SK-N-SH treated with all-trans-retinoic acid at 6 μM for 48 hours (cell line): Measurements from ENCODE around the gene GOSR2.

Experiments used
- ATAC-seq: fragments of 200-7000 bp; cut with Tn5 transposase; 3 replicates; pipeline ENCODE4 v1.9.1; 2020; ENCODE audit warnings: mild to moderate bottlenecking, moderate library complexity
- ARNTL ChIP-seq: fragments of 450-650 bp; formaldehyde crosslinking; IDR thresholded peaks from 2 replicates; pipeline ENCODE4 v1.5.0; 2020; ENCODE audit warnings: low read depth, mild to moderate bottlenecking, moderate library complexity, borderline replicate concordance
- BACH2 ChIP-seq: fragments of 250-450 bp; sonication (Bioruptor Pico); IDR thresholded peaks from 2 replicates; pipeline ENCODE4 v1.9.0; 2021; ENCODE audit warnings: mild to moderate bottlenecking, borderline replicate concordance
- CSDC2 ChIP-seq: fragments of 250-450 bp; sonication (Bioruptor Pico); IDR thresholded peaks from 2 replicates; pipeline ENCODE4 v1.5.0; 2020; ENCODE audit warnings: mild to moderate bottlenecking, moderate library complexity
- GLIS3 ChIP-seq: fragments of 250-450 bp; sonication (Bioruptor Pico); IDR thresholded peaks from 2 replicates; pipeline ENCODE4 v1.5.0; 2020; ENCODE audit warnings: mild to moderate bottlenecking, moderate library complexity
- ISL1 ChIP-seq: fragments of 250-450 bp; sonication (Bioruptor Pico); IDR thresholded peaks from 2 replicates; pipeline ENCODE4 v2.1.2; 2022; ENCODE audit warnings: mild to moderate bottlenecking, moderate library complexity
- OSR1 ChIP-seq: fragments of 250-450 bp; sonication (Bioruptor Pico); IDR thresholded peaks from 2 replicates; pipeline ENCODE4 v1.8.0; 2022; ENCODE audit warnings: moderate library complexity, mild to moderate bottlenecking, inconsistent platforms
- POU6F1 ChIP-seq: fragments of 250-450 bp; sonication (Bioruptor Pico); IDR thresholded peaks from 2 replicates; pipeline ENCODE4 v1.8.0; 2021; ENCODE audit warnings: low read depth, mild to moderate bottlenecking, moderate library complexity, borderline replicate concordance
- PPARA ChIP-seq: fragments of 250-450 bp; sonication (Bioruptor Pico); IDR thresholded peaks from 2 replicates; pipeline ENCODE4 v1.5.0; 2020; ENCODE audit warnings: mild to moderate bottlenecking, borderline replicate concordance
- RARB ChIP-seq: fragments of 250-450 bp; sonication (Bioruptor Pico); IDR thresholded peaks from 2 replicates; pipeline ENCODE4 v1.8.0; 2021; ENCODE audit warnings: mild to moderate bottlenecking, moderate library complexity
- SNAI2 ChIP-seq: fragments of 250-450 bp; sonication (Bioruptor Pico); IDR thresholded peaks from 2 replicates; pipeline ENCODE4 v1.5.0; 2020; ENCODE audit warnings: mild to moderate bottlenecking, moderate library complexity
- TCF4 ChIP-seq: fragments of 250-450 bp; sonication (Bioruptor Pico); IDR thresholded peaks from 2 replicates; pipeline ENCODE4 v1.8.0; 2021; ENCODE audit warnings: mild to moderate bottlenecking, moderate library complexity, borderline replicate concordance
- TOX ChIP-seq: fragments of 250-450 bp; sonication (Bioruptor Pico); IDR thresholded peaks from 2 replicates; pipeline ENCODE4 v1.8.0; 2021; ENCODE audit warnings: mild to moderate bottlenecking, moderate library complexity, borderline replicate concordance
- TSHZ2 ChIP-seq: fragments of 250-450 bp; sonication (Bioruptor Pico); IDR thresholded peaks from 2 replicates; pipeline ENCODE4 v1.5.0; 2020; ENCODE audit warnings: mild to moderate bottlenecking, moderate library complexity
- ZC3H10 ChIP-seq: fragments of 250-450 bp; sonication (Bioruptor Pico); IDR thresholded peaks from 2 replicates; pipeline ENCODE4 v1.5.1; 2021; ENCODE audit warnings: mild to moderate bottlenecking, moderate library complexity
- ZFP30 ChIP-seq: fragments of 450-650 bp; formaldehyde crosslinking; IDR thresholded peaks from 2 replicates; pipeline ENCODE4 v1.5.0; 2022; ENCODE audit warnings: mild to moderate bottlenecking, moderate library complexity
- ZNF565 ChIP-seq: fragments of 450-650 bp; formaldehyde crosslinking; conservative IDR thresholded peaks from 2 replicates; pipeline ENCODE4 v1.5.0; 2020; ENCODE audit warnings: low read depth, mild to moderate bottlenecking, moderate library complexity
- ZNF70 ChIP-seq: fragments of 450-650 bp; formaldehyde crosslinking; IDR thresholded peaks from 2 replicates; pipeline ENCODE4 v1.5.0; 2020; ENCODE audit warnings: mild to moderate bottlenecking, moderate library complexity
- TF ChIP-seq, protein P1 (sequence below): fragments of 250-450 bp; sonication (Bioruptor Pico); IDR thresholded peaks from 2 replicates; pipeline ENCODE4 v1.8.0; 2020; ENCODE audit warnings: mild to moderate bottlenecking, moderate library complexity, borderline replicate concordance
- TF ChIP-seq, protein P2 (sequence below): fragments of 250-450 bp; sonication (Bioruptor Pico); IDR thresholded peaks from 2 replicates; pipeline ENCODE4 v1.5.1; 2020; ENCODE audit warnings: low read depth, mild to moderate bottlenecking, moderate library complexity
- TF ChIP-seq, protein P3 (sequence below): fragments of 250-450 bp; sonication (Bioruptor Pico); IDR thresholded peaks from 2 replicates; pipeline ENCODE4 v1.5.1; 2021; ENCODE audit warnings: mild to moderate bottlenecking, moderate library complexity

The GOSR2 gene

DNA sequence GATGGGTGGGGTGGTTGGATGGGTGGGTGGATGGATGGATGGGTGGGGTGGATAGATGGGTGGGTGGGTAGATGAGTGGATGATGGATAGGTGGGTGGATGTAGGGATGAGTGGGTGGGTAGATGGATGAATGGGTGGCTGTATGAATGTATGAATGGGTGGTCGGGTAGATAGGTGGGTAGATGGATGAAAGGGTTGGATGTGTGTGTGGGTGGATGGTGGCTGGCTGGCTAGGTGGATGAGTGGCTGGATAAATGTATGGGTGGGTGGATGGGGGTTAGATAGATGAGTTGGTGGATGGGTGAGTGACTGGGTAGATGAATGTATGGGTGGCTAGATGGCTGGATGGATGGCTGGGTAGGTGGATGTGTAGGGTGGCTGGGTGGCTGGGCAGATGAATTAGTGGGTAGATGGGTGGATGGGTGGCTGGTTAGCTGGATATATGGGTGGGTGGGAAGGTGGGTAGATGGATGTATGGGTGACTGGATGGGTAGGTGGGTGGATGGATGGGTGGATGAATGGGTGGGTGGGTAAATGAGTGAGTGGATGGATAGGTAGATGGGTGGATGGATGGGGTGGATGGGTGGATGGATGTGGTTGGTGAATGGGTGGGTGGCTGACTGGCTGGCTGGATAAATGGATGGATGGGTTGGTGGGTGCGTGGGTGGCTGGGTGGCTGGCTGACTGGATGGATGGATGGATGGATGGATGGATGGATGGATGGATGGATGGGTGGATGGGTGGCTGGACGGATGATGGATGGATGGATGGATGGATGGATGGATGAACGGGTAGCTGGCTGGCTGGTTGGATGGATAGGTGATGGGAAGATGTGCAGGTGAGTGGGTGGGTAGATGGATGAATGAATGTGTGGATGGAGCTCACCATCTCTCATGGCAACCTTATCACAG is 18.9 kb upstream of the GOSR2 start (continued):
- TF ChIP-seq POU6F1 (CRISPR knock-in tag) (no peak), TOX (CRISPR knock-in tag) (no peak), ZNF70 (CRISPR knock-in tag) (no peak), ARNTL (CRISPR knock-in tag) (no peak), OSR1 (CRISPR knock-in tag) (no peak), TCF4 (CRISPR knock-in tag) (no peak)
- TF ChIP-seq, all 23 proteins: peak for 0

DNA sequence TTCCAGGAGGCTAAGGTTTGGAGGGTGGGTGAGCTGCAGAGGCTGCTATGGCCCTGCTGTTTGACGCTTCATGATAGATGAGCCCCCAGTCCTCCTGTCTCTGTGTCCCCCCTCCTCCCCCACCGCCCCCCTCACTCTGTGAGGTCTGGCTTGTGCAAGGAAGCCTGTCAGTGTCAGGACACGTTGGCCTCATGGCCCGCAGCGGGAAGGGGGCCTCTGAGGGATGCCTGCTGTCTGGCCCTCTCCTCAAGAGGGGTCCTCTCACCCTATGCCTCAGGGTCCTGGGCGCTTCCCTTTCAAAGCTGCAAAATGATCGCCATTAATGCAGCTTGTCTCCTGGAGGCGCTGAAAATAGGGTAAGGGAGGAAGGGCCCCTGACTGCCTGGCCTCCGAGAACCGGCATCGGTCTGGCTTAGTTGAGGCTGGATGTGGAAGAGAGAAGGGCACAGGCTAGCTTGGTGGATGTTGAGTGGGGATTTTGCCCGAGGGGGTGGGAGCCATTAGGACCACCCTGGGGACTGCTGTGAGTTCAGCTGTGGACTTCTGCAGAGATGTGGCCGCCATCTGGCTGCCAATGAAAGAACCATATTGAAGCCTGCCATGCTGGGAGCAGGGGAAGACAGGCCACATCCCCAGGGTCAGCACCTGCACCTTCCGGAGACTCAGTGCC is 14.8 kb upstream of the GOSR2 start:
- ATAC-seq: no peak
- TF ChIP-seq ZNF565 (CRISPR knock-in tag): no peak
- TF ChIP-seq, protein P1, sequence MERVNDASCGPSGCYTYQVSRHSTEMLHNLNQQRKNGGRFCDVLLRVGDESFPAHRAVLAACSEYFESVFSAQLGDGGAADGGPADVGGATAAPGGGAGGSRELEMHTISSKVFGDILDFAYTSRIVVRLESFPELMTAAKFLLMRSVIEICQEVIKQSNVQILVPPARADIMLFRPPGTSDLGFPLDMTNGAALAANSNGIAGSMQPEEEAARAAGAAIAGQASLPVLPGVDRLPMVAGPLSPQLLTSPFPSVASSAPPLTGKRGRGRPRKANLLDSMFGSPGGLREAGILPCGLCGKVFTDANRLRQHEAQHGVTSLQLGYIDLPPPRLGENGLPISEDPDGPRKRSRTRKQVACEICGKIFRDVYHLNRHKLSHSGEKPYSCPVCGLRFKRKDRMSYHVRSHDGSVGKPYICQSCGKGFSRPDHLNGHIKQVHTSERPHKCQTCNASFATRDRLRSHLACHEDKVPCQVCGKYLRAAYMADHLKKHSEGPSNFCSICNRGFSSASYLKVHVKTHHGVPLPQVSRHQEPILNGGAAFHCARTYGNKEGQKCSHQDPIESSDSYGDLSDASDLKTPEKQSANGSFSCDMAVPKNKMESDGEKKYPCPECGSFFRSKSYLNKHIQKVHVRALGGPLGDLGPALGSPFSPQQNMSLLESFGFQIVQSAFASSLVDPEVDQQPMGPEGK: no peak
- no peak for TF ChIP-seq TOX (CRISPR knock-in tag)
- no peak for TF ChIP-seq CSDC2 (CRISPR knock-in tag)
- no peak for TF ChIP-seq OSR1 (CRISPR knock-in tag)
- TF ChIP-seq, protein P2, sequence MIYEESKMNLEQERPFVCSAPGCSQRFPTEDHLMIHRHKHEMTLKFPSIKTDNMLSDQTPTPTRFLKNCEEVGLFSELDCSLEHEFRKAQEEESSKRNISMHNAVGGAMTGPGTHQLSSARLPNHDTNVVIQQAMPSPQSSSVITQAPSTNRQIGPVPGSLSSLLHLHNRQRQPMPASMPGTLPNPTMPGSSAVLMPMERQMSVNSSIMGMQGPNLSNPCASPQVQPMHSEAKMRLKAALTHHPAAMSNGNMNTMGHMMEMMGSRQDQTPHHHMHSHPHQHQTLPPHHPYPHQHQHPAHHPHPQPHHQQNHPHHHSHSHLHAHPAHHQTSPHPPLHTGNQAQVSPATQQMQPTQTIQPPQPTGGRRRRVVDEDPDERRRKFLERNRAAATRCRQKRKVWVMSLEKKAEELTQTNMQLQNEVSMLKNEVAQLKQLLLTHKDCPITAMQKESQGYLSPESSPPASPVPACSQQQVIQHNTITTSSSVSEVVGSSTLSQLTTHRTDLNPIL (CRISPR knock-in tag): no peak
- no peak for TF ChIP-seq ISL1 (CRISPR knock-in tag)
- no peak for TF ChIP-seq GLIS3 (CRISPR knock-in tag)
- TF ChIP-seq ARNTL (CRISPR knock-in tag): no peak
- no peak for TF ChIP-seq ZC3H10 (CRISPR knock-in tag)
- TF ChIP-seq, protein P3, sequence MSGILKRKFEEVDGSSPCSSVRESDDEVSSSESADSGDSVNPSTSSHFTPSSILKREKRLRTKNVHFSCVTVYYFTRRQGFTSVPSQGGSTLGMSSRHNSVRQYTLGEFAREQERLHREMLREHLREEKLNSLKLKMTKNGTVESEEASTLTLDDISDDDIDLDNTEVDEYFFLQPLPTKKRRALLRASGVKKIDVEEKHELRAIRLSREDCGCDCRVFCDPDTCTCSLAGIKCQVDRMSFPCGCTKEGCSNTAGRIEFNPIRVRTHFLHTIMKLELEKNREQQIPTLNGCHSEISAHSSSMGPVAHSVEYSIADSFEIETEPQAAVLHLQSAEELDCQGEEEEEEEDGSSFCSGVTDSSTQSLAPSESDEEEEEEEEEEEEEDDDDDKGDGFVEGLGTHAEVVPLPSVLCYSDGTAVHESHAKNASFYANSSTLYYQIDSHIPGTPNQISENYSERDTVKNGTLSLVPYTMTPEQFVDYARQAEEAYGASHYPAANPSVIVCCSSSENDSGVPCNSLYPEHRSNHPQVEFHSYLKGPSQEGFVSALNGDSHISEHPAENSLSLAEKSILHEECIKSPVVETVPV (CRISPR knock-in tag): no peak
- no peak for TF ChIP-seq ZFP30 (CRISPR knock-in tag)
- no peak for TF ChIP-seq BACH2 (CRISPR knock-in tag)
- TF ChIP-seq ZNF70 (CRISPR knock-in tag): no peak
- no peak for TF ChIP-seq RARB (CRISPR knock-in tag)
- no peak for TF ChIP-seq SNAI2 (CRISPR knock-in tag)

GRCh38 chr17:46910179-46910927 is 12.6 kb upstream of the GOSR2 start:
- no peak for ATAC-seq
- TF ChIP-seq, protein P1: no peak
- TF ChIP-seq ZC3H10 (CRISPR knock-in tag): no peak
- no peak for TF ChIP-seq RARB (CRISPR knock-in tag)
- TF ChIP-seq ZNF70 (CRISPR knock-in tag): no peak
- TF ChIP-seq TSHZ2 (CRISPR knock-in tag): no peak
- no peak for TF ChIP-seq TCF4 (CRISPR knock-in tag)
- TF ChIP-seq, protein P3 (CRISPR knock-in tag): no peak
- no peak for TF ChIP-seq PPARA
- no peak for TF ChIP-seq GLIS3 (CRISPR knock-in tag)
- no peak for TF ChIP-seq SNAI2 (CRISPR knock-in tag)
